K562 (cell line): Measurements from ENCODE around the gene PERP. TPM values are rescaled to one million over a fixed set of nuclear protein-coding genes. Genes with fewer than 3 reads are reported as not detected.

Source experiments
- ATAC-seq: fragments of 200-7000 bp; cut with Tn5 transposase; 3 replicates; pipeline ENCODE4 v1.9.1; 2020; ENCODE audit warnings: moderate library complexity
- Bru-seq: library from RNA; stranded (reverse); fragments of 400-500 nt; gene quantifications from one replicate; lab custom pipeline; 2021; lab: Mats Ljungman, UMichigan
- BruChase-seq, 2 experiments: library from RNA; stranded (reverse); fragments of 400-500 nt; gene quantifications; one replicate each; lab custom pipeline; 2021; lab: Mats Ljungman, UMichigan
- BruUV-seq: library from RNA; stranded (reverse); fragments of 400-500 nt; replicated peaks from 2 replicates; lab custom pipeline; 2021; lab: Mats Ljungman, UMichigan
- CTCF ChIA-PET: fragments of 300-600 bp; formaldehyde crosslinking; extraction: SDS; loops from one replicate; lab custom pipeline; 2021; ENCODE audit warnings: low intra/inter-chr PET ratio; lab: Yijun Ruan, JAX
- POLR2A ChIA-PET: fragments of 300-600, 350-650 bp; sonication (Branson Sonifier 250); formaldehyde crosslinking; extraction: SDS; loops from one replicate; lab custom pipeline; 2021; ENCODE audit warnings: antibody characterized with exemption, inconsistent platforms; lab: Yijun Ruan, JAX
- DNase-seq, 4 experiments: peaks; one replicate each; pipeline versions ENCODE4 v3.0.0 to v3.0.0-alpha.2; 2011 to 2018; ENCODE audit warnings: low spot score in 3 of 4, mixed read lengths in 3 of 4; ENCODE audit errors: extremely low read depth in 1 of 4
- FAIRE-seq: peaks from 2 replicates; lab custom pipeline; 2011; peaks lifted over from hg19 to GRCh38; lab: Jason Lieb, UNC
- H2AFZ ChIP-seq: 2 replicates; pipeline ENCODE4 v1.6.0; 2011; ENCODE audit warnings: low read depth, low read length, control low read depth, inconsistent platforms
- H3K27ac ChIP-seq: fragments of 200-600 bp; 3 replicates; pipeline ENCODE4 v1.8.0; 2011; ENCODE audit warnings: low read depth, mild to moderate bottlenecking, control low read depth, inconsistent platforms, low read length, moderate library complexity, mixed read lengths; ENCODE audit errors: extremely low read depth
- H3K27me3 ChIP-seq, 2 experiments: fragments of 300-600 bp in 1 of 2; 2 replicates in 1 of 2; 3 replicates in 1 of 2; pipeline versions ENCODE4 v1.6.0 to v1.8.0; 2011; ENCODE audit warnings: inconsistent platforms in 2 of 2, low read length in 2 of 2, mild to moderate bottlenecking in 1 of 2, mixed read lengths in 1 of 2, moderate library complexity in 1 of 2; ENCODE audit not compliant: control insufficient read depth in 2 of 2, insufficient read depth in 2 of 2
- H3K36me3 ChIP-seq: fragments of 300-600 bp; 3 replicates; pipeline ENCODE4 v1.8.0; 2011; ENCODE audit warnings: mild to moderate bottlenecking, low read length, inconsistent platforms; ENCODE audit not compliant: control insufficient read depth, insufficient read depth
- H3K4me1 ChIP-seq, 2 experiments: fragments of 200-600 bp in 1 of 2; replicated peaks in 1 of 2; 2 replicates in 1 of 2; 3 replicates in 1 of 2; pipeline versions ENCODE4 v1.5.1 to v1.8.0; 2011; ENCODE audit warnings: inconsistent platforms in 2 of 2, low read length in 2 of 2, mild to moderate bottlenecking in 1 of 2, mixed read lengths in 1 of 2, moderate library complexity in 1 of 2; ENCODE audit not compliant: control insufficient read depth in 2 of 2, insufficient read depth in 2 of 2
- H3K4me2 ChIP-seq: 2 replicates; pipeline ENCODE4 v1.6.1; 2011; ENCODE audit warnings: low read length, control low read depth, inconsistent platforms, mixed read lengths; ENCODE audit not compliant: insufficient read depth
- H3K4me3 ChIP-seq: fragments of 200-600 bp; sonication (generic), shearing (Covaris generic); 2 replicates; pipeline ENCODE4 v1.5.1; 2016; ENCODE audit warnings: control low read depth, inconsistent platforms
- H3K79me2 ChIP-seq: fragments of 200-600 bp; 3 replicates; pipeline ENCODE4 v1.8.0; 2011; ENCODE audit warnings: low read length, inconsistent platforms; ENCODE audit not compliant: control insufficient read depth, insufficient read depth
- H3K9ac ChIP-seq, 2 experiments: 2 replicates each; pipeline versions ENCODE4 v1.6.0 to v1.6.1; 2011; ENCODE audit warnings: low read depth in 2 of 2, low read length in 2 of 2, control low read depth in 1 of 2, inconsistent platforms in 1 of 2, mild to moderate bottlenecking in 1 of 2, mixed read lengths in 1 of 2; ENCODE audit not compliant: insufficient read depth in 1 of 2
- H3K9me1 ChIP-seq: one replicate; pipeline ENCODE4 v1.6.0; 2011; ENCODE audit warnings: inconsistent platforms, mild to moderate bottlenecking, low read length, moderate library complexity; ENCODE audit not compliant: control insufficient read depth, insufficient read depth
- H3K9me3 ChIP-seq: replicated peaks from 2 replicates; pipeline ENCODE4 v1.5.1; 2011; ENCODE audit warnings: low read depth, low read length, inconsistent platforms; ENCODE audit not compliant: control insufficient read depth, insufficient read depth
- H4K20me1 ChIP-seq: replicated peaks from 2 replicates; pipeline ENCODE4 v1.6.1; 2011; ENCODE audit warnings: low read length, inconsistent platforms, mixed read lengths; ENCODE audit not compliant: control insufficient read depth, insufficient read depth
- CBX3 ChIP-seq, 2 experiments: IDR thresholded peaks; 1 replicate in 1 of 2; 2 replicates in 1 of 2; pipeline ENCODE4 v1.6.1; 2012; ENCODE audit warnings: inconsistent platforms in 2 of 2, low read length in 2 of 2, borderline replicate concordance in 1 of 2, control low read depth in 1 of 2
- ETV5 ChIP-seq: sonication (generic); formaldehyde crosslinking; IDR thresholded peaks from 2 replicates; pipeline ENCODE4 v1.4.0; 2020; ENCODE audit warnings: low read depth, mild to moderate bottlenecking, missing genetic modification reagents
- HMGN3 ChIP-seq: IDR thresholded peaks from 2 replicates; pipeline ENCODE4 v1.6.1; 2011; ENCODE audit warnings: borderline replicate concordance, low read depth, mild to moderate bottlenecking, mixed read lengths, low read length; ENCODE audit not compliant: insufficient read length; ENCODE audit errors: extremely low read depth
- JUN ChIP-seq, 2 experiments: sonication (generic) in 1 of 2; formaldehyde crosslinking in 1 of 2; IDR thresholded peaks; 2 replicates each; pipeline versions ENCODE4 v1.6.1 to v1.8.0; 2012 to 2022; ENCODE audit warnings: borderline replicate concordance in 2 of 2, mild to moderate bottlenecking in 2 of 2, improper control_type of control experiment in 1 of 2, low read depth in 1 of 2, low read length in 1 of 2, missing genetic modification reagents in 1 of 2
- NFXL1 ChIP-seq: fragments of 450-650 bp; formaldehyde crosslinking; IDR thresholded peaks from 2 replicates; pipeline ENCODE4 v1.4.0; 2021; ENCODE audit warnings: mild to moderate bottlenecking
- PCBP1 ChIP-seq: fragments of 200-400 bp; formaldehyde crosslinking; IDR thresholded peaks from 2 replicates; pipeline ENCODE4 v1.6.1; 2018; ENCODE audit warnings: mild to moderate bottlenecking, low read depth, low read length; ENCODE audit not compliant: poor library complexity, severe bottlenecking
- POLR2G ChIP-seq: fragments of 200-400 bp; formaldehyde crosslinking; IDR thresholded peaks from 2 replicates; pipeline ENCODE4 v1.6.1; 2017; ENCODE audit warnings: low read depth, mild to moderate bottlenecking, antibody characterized with exemption, low read length, moderate library complexity
- RBFOX2 ChIP-seq: fragments of 200-400 bp; formaldehyde crosslinking; IDR thresholded peaks from 2 replicates; pipeline ENCODE4 v1.6.1; 2017; ENCODE audit warnings: low read depth, mild to moderate bottlenecking, low read length, moderate library complexity
- XRCC4 ChIP-seq: IDR thresholded peaks from one replicate; pipeline ENCODE4 v1.6.1; 2011; ENCODE audit not compliant: insufficient read depth, insufficient read length; ENCODE audit errors: extremely low read depth
- WGBS: fragments of 100-300 bp; shearing (Covaris generic); methylation state at CpG from one replicate; pipeline ENCODE4 v1.1.6; 2016; ENCODE audit warnings: low coverage, mixed read lengths; ENCODE audit not compliant: insufficient coverage; ENCODE audit errors: missing lambda C conversion rate; 5-methylcytosine and 5-hydroxymethylcytosine counted together
- in situ Hi-C: fragments of 300-500 bp; cut with MboI; formaldehyde crosslinking; loops from 4 replicates; pipeline ENCODE4 v1.15.0; 2018; ENCODE audit warnings: inconsistent platforms, mixed read lengths
- intact Hi-C: fragments of 100-400 bp; cut with micrococcal nuclease; formaldehyde crosslinking; loops from 2 replicates; pipeline ENCODE4 v1.14.2; 2022
- long read RNA-seq, 3 experiments: library from polyadenylated mRNA in 2 of 3; library from RNA in 1 of 3; unstranded in 2 of 3; stranded (forward) in 1 of 3; transcript quantifications; one replicate each; pipeline ENCODE4 v2.0.0, GENCODE V29; 2019 to 2022
- polyA minus RNA-seq, 3 experiments: library from RNA; depleted of rRNA, polyadenylated mRNA; stranded (reverse); fragments of >200 nt; gene quantifications; 2 replicates each; pipeline ENCODE4 v1.2.3, GENCODE V29; 2011
- polyA plus RNA-seq, 8 experiments: library from polyadenylated mRNA; depleted of rRNA in 4 of 8; stranded (reverse) in 5 of 8; unstranded in 3 of 8; fragments of >200 nt; fragmentation: Nextera tagmentation in 2 of 8; fragmentation: Illumina TruSeq in 1 of 8; extraction: Ambion mirVana in 2 of 8; extraction: Trizol in 1 of 8; gene quantifications; 2 replicates each; pipeline versions ENCODE4 v1.2.1 to v1.2.3, GENCODE V29; 2011 to 2014; ENCODE audit warnings: inconsistent platforms in 1 of 8, missing spikeins in 1 of 8
- total RNA-seq, 7 experiments: library from RNA; depleted of rRNA in 6 of 7; stranded (reverse); fragments of >200 nt in 6 of 7; fragmentation: Illumina TruSeq in 2 of 7; extraction: Trizol in 2 of 7; gene quantifications; 2 replicates each; pipeline versions ENCODE4 v1.2.1 to v1.2.3, GENCODE V29; 2011 to 2021; ENCODE audit warnings: low replicate concordance in 1 of 7
- TF ChIP-seq, protein P1 (sequence below), 2 experiments: fragments of 200-800 bp in 1 of 2; sonication (Bioruptor generic) in 1 of 2; sonication (generic) in 1 of 2; formaldehyde crosslinking in 1 of 2; IDR thresholded peaks in 1 of 2; conservative IDR thresholded peaks in 1 of 2; 2 replicates each; pipeline versions ENCODE4 v1.5.0 to v1.6.1; 2016 to 2020; ENCODE audit warnings: missing compliant biosample characterization in 1 of 2, missing genetic modification characterization in 1 of 2, missing genetic modification reagents in 1 of 2

Gene PERP
- total RNA-seq (2011; cell fraction: chromatin; rRNA removed; ENCODE audit: low replicate concordance) = not detected in 2 replicates
- under 0.01 TPM in 1 of 2 replicates, not detected in the other for total RNA-seq (2011; cell fraction: nucleolus; rRNA removed)
- total RNA-seq (2011; cell fraction: nucleoplasm; rRNA removed) = not detected in 2 replicates
- total RNA-seq (2014; rRNA removed) (0.04 and 0.05 TPM in 2 replicates), total RNA-seq (2014; rRNA removed; fragmentation: Illumina TruSeq; extraction: Trizol) (0.04 and 0.06 TPM in 2 replicates), total RNA-seq (2015; rRNA removed; fragmentation: Illumina TruSeq; extraction: Trizol) (0.04 TPM in 2 replicates), total RNA-seq (2021) (0.27 and 0.34 TPM in 2 replicates), polyA plus RNA-seq (2011; rRNA removed) (0.11 and 0.12 TPM in 2 replicates), polyA plus RNA-seq (2014; fragmentation: Illumina TruSeq; extraction: Trizol) (0.03 and 0.07 TPM in 2 replicates), polyA plus RNA-seq (2014; fragmentation: Nextera tagmentation; extraction: Ambion mirVana) (under 1 TPM in 1 of 2 experiments, not detected in 1; 0.01 TPM), polyA plus RNA-seq (2014; rRNA removed) (0.07 TPM in 1 of 2 replicates, not detected in the other), polyA minus RNA-seq (2011; rRNA and poly(A)+ RNA removed) (0.09 TPM in 1 of 2 replicates, not detected in the other), Bru-seq, nascent RNA (percentile 27 among the genes with signal in this experiment), BruChase-seq, experiment 1, labeled RNA remaining after a 2-hour chase (percentile 15 among the genes with signal in this experiment), BruChase-seq, experiment 2, labeled RNA remaining after a 6-hour chase (percentile 19 among the genes with signal in this experiment)
- polyA plus RNA-seq (2011; cell fraction: cytosol; rRNA removed) = 0.07 and 0.12 TPM in 2 replicates
- 0.08 TPM in 1 of 2 replicates, not detected in the other for polyA plus RNA-seq (2011; cell fraction: nucleus; rRNA removed)
- 0.17 and 0.32 TPM in 2 replicates for polyA plus RNA-seq (2012)
- polyA minus RNA-seq (2011; cell fraction: cytosol; rRNA and poly(A)+ RNA removed) = 0.73 TPM in 1 of 2 replicates, not detected in the other
- polyA minus RNA-seq (2011; cell fraction: nucleus; rRNA and poly(A)+ RNA removed) = 0.13 and 0.22 TPM in 2 replicates
- long read RNA-seq, experiment 1 = 0 reads
- long read RNA-seq, experiment 2 = 0 reads
- long read RNA-seq, experiment 3 = 0 reads

DNA sequence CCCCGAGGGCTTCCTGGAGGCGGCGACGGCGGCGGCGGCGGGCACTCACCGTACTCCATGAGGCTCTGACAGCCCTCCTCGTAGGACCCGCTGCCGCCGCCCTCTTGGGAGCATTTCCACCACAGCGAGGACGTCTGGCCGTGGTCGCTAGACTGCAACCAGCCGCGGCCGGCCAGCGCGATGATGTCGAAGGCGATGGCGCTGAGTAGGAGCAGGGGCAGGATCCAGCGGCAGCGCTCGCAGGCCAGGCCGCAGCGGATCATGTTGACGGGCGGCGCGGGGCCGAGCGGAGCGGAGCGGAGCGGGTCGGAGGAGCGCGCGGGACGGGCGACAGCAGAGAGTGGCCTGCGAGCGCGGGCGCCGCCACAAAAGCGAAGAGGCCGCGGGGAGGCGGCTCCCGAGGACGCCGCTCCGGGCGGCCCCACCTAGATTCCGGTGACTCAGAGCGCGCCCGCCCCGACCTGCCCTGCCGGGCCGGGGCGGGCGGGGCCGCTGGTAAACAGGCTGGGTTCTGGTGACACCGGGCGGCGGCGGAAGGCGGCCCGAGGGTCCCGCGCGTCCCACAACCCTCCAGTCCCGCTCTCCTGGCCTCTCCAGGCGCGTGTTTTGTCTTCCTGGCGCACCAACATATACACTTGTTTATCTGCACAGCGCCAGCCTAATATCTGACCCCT is at the start of gene PERP:
Gene PERP (minus strand): TSS at position 342 of the 674 bp plus-strand sequence. CDS start 79 bp downstream, at position 263.
- WGBS = 5% methylated on average over 72 of the region's 83 CpGs
- POLR2A ChIA-PET = no interaction called here
- peak; percentile 74 for TF ChIP-seq HMGN3
- TF ChIP-seq, protein P1, sequence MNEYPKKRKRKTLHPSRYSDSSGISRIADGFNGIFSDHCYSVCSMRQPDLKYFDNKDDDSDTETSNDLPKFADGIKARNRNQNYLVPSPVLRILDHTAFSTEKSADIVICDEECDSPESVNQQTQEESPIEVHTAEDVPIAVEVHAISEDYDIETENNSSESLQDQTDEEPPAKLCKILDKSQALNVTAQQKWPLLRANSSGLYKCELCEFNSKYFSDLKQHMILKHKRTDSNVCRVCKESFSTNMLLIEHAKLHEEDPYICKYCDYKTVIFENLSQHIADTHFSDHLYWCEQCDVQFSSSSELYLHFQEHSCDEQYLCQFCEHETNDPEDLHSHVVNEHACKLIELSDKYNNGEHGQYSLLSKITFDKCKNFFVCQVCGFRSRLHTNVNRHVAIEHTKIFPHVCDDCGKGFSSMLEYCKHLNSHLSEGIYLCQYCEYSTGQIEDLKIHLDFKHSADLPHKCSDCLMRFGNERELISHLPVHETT (CRISPR knock-in tag; conservative IDR thresholded peaks at IDR 0.05 in 1 of 2, IDR thresholded peaks at IDR 0.05 in 1 of 2) = 0 out of 4 replicates have a peak, but pooled peaks of 1 of the 2 experiments have one; percentile 28
- TF ChIP-seq NFXL1 (CRISPR knock-in tag) = no peak
- TF ChIP-seq JUN (IDR thresholded peaks at IDR 0.05; ENCODE audit: borderline replicate concordance, low read depth, low read length) = peak; percentile 62
- no peak for TF ChIP-seq JUN (CRISPR knock-in tag; IDR thresholded peaks at IDR 0.05; ENCODE audit: borderline replicate concordance)
- TF ChIP-seq PCBP1 = peak; percentile 29
- no peak for TF ChIP-seq ETV5 (CRISPR knock-in tag)
- no peak for TF ChIP-seq XRCC4
- TF ChIP-seq RBFOX2 = peak; percentile 50; the same call in 1 of the 2 replicates
- TF ChIP-seq POLR2G = peak; percentile 60
- TF ChIP-seq CBX3 (IDR thresholded peaks at IDR 0.05; ENCODE audit: borderline replicate concordance in 1 of 2, low read length in 2 of 2) = no peak

More for the DNA sequence above, at the start of gene PERP:
- ATAC-seq = peak; percentile 99
- in situ Hi-C loops = no loop called here
- no peaks in the 10 kb centered on the region for H3K36me3 ChIP-seq
- peak within 1 kb of the TSS; percentile 69 for H2AFZ ChIP-seq
- H4K20me1 ChIP-seq = no peaks in the 10 kb centered on the region; the same call in 1 of the 2 replicates
- no TSS peak for BruUV-seq
- peak within 1 kb of the TSS; percentile 41 for H3K4me3 ChIP-seq
- no peak within 1 kb of the TSS for H3K27ac ChIP-seq
- peaks cover 0 to 12% of the 10 kb centered on the region in 2 experiments; a peak in 2 of 5 replicates for H3K4me1 ChIP-seq
- H3K4me2 ChIP-seq = peak within 1 kb of the TSS; percentile 75
- CTCF ChIA-PET = interaction anchor here (0.5 to 3.3 kb wide), 4 partner anchors 17 to 397 kb away, joined by 3 to 28 read pairs (median 3); no protein-coding TSS in a partner anchor
- peak within 1 kb of the TSS in 1 of 2 experiments; percentile 83; a peak in 2 of 4 replicates for H3K9ac ChIP-seq
- DNase-seq = peak; percentile 67 to 81 (median 74)
- intact Hi-C loops = loop anchor here (5.0 to 10.0 kb wide), 2 partner anchors 240 to 832 kb away; partner anchors contain the start of gene TNFAIP3
- H3K79me2 ChIP-seq = no peaks in the 10 kb centered on the region
- no peak for FAIRE-seq
- no peaks in the 10 kb centered on the region for H3K9me3 ChIP-seq
- H3K27me3 ChIP-seq = peaks cover 36 to 47% of the 10 kb centered on the region in 2 experiments
- no peaks in the 10 kb centered on the region for H3K9me1 ChIP-seq
